Astrocyte of the cerebellum (primary cell): ENCODE data around the gene PSMD1.

Experiments used
- DNase-seq: peaks from one replicate; pipeline ENCODE4 v3.0.0-alpha.2; 2011; ENCODE audit warnings: low read depth
- H3K4me3 ChIP-seq: 2 replicates; pipeline ENCODE4 v1.5.1; 2011; ENCODE audit warnings: mild to moderate bottlenecking, low read depth, low read length, moderate library complexity
- in situ Hi-C: cut with HindIII; loops from 2 replicates; pipeline ENCODE4 v1.10.0; 2017; ENCODE audit warnings: low sequenced_read_pairs
- TF ChIP-seq, protein P1 (sequence below): IDR thresholded peaks from 2 replicates; pipeline ENCODE4 v1.5.1; 2012; ENCODE audit warnings: low read length, low read depth, moderate library complexity, mild to moderate bottlenecking; ENCODE audit errors: missing control alignments

The PSMD1 gene

DNA sequence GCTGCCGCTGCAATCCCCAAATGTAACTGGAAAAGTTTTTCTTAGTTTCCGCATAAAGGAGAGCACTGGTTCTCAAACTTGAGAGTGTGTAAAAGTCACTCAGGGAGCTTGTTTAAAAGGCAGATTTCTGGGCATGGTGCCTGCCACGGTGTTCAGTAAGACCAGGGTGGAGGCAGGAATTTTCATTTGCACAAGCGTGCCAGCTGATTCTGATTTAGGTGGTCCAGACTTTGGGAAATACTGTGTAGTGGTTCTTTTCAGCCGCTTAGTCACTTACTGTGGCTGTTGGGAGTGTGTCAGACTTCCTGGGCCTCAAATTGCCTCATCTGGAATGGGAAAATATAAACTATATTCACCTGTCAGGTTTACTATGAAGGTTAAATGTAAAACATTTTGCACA, 142.6 kb downstream of the PSMD1 start:
- peak overlapping the region; percentile 80 for H3K4me3 ChIP-seq
- TF ChIP-seq, protein P1, sequence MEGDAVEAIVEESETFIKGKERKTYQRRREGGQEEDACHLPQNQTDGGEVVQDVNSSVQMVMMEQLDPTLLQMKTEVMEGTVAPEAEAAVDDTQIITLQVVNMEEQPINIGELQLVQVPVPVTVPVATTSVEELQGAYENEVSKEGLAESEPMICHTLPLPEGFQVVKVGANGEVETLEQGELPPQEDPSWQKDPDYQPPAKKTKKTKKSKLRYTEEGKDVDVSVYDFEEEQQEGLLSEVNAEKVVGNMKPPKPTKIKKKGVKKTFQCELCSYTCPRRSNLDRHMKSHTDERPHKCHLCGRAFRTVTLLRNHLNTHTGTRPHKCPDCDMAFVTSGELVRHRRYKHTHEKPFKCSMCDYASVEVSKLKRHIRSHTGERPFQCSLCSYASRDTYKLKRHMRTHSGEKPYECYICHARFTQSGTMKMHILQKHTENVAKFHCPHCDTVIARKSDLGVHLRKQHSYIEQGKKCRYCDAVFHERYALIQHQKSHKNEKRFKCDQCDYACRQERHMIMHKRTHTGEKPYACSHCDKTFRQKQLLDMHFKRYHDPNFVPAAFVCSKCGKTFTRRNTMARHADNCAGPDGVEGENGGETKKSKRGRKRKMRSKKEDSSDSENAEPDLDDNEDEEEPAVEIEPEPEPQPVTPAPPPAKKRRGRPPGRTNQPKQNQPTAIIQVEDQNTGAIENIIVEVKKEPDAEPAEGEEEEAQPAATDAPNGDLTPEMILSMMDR: no peak
- no peak for DNase-seq
- in situ Hi-C loops: no loop called here

DNA sequence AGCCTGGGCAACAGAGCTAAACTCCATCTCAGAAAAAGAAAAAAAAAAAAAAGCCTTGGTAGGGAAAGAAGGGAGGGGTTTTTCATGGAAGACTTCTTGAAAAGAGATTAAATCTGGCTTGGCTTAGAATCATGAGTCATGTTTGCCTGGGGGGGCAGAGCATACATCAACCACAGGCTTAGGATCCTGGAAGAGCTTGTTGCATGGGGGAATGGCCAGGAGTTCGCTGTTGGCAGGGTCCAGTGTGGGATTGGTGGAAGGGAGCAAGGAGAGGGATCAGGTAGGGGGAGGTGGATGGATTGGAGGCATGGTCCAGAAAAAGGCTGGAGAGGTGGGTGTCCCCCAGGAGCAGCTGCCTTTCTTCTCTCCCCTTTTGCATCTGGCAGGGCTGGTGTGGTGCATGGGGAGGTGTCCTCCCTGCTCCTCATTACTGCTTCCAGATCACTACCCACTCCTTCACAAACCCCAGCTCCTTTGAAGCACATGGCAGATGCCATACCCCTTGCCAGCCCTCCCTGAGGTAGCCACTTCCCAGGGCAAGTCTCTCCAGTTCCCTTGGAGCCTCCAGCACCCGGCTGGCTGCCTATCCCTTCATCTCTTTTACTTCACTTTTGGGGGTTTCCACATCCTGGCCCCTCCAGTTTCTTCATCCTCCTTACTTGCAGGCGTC, 144.3 kb downstream of the PSMD1 start:
- TF ChIP-seq, protein P1: no peak
- peak overlapping the region; percentile 80 for H3K4me3 ChIP-seq
- peak; percentile 51 for DNase-seq
- in situ Hi-C loops: no loop called here

DNA sequence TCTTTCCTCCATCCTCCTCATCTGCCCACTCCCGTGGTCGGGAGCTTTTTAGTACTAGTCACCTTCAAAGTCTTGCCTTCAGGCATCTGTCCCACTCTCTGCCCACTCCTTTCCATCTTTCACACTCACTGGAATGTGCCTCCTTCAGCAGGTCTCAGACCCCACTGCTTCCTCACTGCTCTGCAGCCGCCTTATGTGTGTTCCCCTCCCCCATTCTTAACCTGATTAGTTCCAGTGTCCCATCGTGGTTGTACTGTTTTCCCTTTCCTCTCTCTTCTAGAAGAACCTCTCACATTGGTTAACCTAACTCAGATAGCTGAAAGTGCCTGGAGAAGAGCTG, 144.8 kb downstream of the PSMD1 start:
- peak overlapping the region; percentile 80 for H3K4me3 ChIP-seq
- TF ChIP-seq, protein P1: no peak
- in situ Hi-C loops: no loop called here
- DNase-seq: no peak

DNA sequence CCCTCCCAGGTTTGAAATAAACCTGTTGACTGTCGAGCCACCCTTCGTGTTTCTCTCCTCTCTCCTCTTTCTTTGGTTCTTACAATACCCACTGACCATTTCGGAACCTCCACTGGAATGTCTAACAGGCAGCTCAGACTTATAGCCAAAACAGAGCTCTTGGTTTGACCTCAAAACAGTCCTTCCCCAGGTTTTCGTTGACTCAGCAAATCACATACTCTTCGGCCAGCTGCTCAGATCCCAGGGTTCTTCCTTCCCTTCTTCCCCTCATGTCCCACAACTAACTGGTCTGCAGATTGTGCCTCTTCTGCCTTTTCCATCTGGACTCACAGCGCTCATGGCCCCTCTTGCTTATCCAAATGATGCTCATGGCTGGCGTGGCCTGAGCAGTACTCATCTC, 146.4 kb downstream of the PSMD1 start:
- TF ChIP-seq, protein P1: no peak
- DNase-seq: no peak
- in situ Hi-C loops: no loop called here
- no peak overlapping the region for H3K4me3 ChIP-seq

DNA sequence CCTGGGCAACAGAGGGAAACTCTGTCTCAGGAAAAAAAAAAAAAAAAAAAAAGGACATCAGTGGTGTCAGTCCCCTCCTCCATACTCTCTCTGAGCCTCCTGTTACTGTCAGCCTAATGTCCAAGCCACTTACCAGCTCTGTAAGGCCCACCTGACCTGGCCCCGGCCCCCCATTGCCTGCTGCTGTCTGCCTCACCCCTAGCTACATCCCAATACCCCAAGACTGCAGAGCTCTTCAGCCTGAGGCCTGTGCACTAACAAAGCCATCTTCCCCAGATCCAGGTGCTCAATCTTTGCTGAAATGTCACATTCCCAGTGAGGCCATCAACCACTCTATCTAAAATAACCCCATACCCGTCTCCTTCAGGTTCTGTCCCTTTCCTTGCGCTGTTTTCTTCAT, 147.5 kb downstream of the PSMD1 start:
- TF ChIP-seq, protein P1: no peak
- H3K4me3 ChIP-seq: no peak overlapping the region
- in situ Hi-C loops: no loop called here
- DNase-seq: no peak

DNA sequence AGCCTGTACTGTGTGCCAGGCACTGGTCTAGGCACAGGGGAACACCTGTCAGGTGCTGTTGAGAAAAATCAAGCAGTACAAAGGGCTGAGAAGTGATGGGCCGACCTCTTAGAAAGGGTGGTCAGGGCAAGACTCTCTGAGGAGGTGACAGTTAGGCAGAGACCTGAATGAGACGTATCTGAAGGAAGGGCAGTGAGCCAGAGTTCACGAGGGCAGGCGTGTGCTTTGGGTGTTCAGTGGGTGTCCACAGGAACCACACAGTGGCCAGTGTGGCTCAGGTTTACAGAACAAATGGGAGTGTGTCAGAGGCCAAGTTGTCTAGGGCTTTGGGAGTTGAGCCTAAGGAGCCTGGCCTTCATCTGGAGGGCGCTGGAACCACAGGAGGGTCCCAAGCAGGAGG, 147.9 kb downstream of the PSMD1 start:
- no peak overlapping the region for H3K4me3 ChIP-seq
- no peak for DNase-seq
- TF ChIP-seq, protein P1: no peak
- in situ Hi-C loops: no loop called here
